SKM-1 treated with dmso at 0.1 percent for 144 hours (cell line): ENCODE measurements around the gene BAIAP2.

ENCODE experiments used
- DNase-seq: peaks from one replicate; lab custom pipeline; 2025; ENCODE audit not compliant: unreplicated experiment; lab: John Stamatoyannopoulos, UW

Gene BAIAP2

GRCh38 chr17:81050645-81051625 lies 16.0 kb downstream of the BAIAP2 start:
- DNase-seq, result no peak

GRCh38 chr17:81052199-81052997 lies 17.4 kb downstream of the BAIAP2 start:
- no peak for DNase-seq

GRCh38 chr17:81053041-81053970 lies 18.4 kb downstream of the BAIAP2 start:
- no peak for DNase-seq

GRCh38 chr17:81054308-81054707 lies 19.4 kb downstream of the BAIAP2 start:
- no peak for DNase-seq

- DNase-seq, result no peak
Observed at GRCh38 chr17:81054881-81055370, 20.0 kb downstream of the BAIAP2 start.

- DNase-seq, result no peak
Observed at GRCh38 chr17:81056312-81056711, 21.4 kb downstream of the BAIAP2 start.

- no peak for DNase-seq
Observed at GRCh38 chr17:81057079-81057730, 22.3 kb downstream of the BAIAP2 start.

- no peak for DNase-seq
Observed at GRCh38 chr17:81057777-81058176, 22.8 kb downstream of the BAIAP2 start.

GRCh38 chr17:81058263-81058871 lies 23.4 kb downstream of the BAIAP2 start:
- no peak for DNase-seq

GRCh38 chr17:81059026-81059425 lies 24.1 kb downstream of the BAIAP2 start:
- DNase-seq, result no peak

- DNase-seq, result no peak
Observed at GRCh38 chr17:81060416-81060815, 25.5 kb downstream of the BAIAP2 start.

GRCh38 chr17:81061027-81061735 lies 26.2 kb downstream of the BAIAP2 start:
- no peak for DNase-seq

- DNase-seq, result no peak
Observed at GRCh38 chr17:81062014-81062780, 27.2 kb downstream of the BAIAP2 start.

- DNase-seq, result no peak
Observed at GRCh38 chr17:81063106-81064093, 28.4 kb downstream of the BAIAP2 start.

GRCh38 chr17:81064678-81065475 lies 29.9 kb downstream of the BAIAP2 start:
- no peak for DNase-seq

GRCh38 chr17:81065500-81065899 lies 30.5 kb downstream of the BAIAP2 start:
- no peak for DNase-seq
